NCI-H1048 (cell line): Measurements from ENCODE around the gene KRTAP3-2.

Experiments used
- DNase-seq: peaks from one replicate; lab custom pipeline; 2025; lab: John Stamatoyannopoulos, UW

Gene KRTAP3-2

DNA sequence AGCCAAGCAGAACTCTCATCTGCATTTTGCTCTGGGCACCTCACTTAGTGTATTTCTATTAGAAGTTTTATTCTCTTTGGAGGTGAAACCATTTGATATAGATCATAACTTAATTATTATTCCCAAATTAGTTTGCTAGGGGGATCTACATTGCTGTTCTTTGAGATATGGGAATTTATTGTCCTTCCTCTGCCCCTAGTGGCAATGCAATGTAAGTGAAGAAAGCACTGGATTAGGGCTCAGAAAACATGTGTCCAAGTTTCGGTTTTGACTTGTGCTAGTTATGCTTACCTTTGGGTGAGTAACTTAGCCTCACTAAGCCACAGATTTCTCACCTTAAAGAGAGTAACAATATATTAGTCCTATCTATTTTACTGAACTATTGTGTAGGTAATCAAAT is 35.9 kb downstream of the KRTAP3-2 start:
- DNase-seq: no peak

DNA sequence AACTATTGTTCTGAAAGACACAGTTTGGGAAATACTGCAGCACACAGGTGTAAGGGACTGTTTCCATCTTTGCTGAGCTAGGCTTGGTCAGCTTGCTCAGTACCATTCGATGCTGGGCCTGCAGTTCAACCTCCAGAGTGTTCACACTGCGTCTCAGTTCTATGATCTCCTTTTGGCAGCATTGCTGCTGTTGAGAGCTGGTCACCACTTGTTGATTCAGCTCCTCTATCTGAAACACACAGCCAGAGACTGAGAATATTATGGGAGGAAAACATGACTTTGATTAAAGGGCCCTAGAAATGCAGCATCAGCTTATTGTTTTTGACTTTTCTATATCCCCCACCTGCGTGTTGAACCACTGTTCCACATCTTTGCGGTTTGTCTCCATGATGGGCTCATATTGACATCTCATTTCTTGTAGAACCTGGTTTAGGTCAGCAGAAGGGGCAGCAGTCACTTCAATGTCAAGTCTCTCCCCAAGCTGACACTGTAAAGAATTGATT is 37.6 kb downstream of the KRTAP3-2 start:
- DNase-seq: no peak

DNA sequence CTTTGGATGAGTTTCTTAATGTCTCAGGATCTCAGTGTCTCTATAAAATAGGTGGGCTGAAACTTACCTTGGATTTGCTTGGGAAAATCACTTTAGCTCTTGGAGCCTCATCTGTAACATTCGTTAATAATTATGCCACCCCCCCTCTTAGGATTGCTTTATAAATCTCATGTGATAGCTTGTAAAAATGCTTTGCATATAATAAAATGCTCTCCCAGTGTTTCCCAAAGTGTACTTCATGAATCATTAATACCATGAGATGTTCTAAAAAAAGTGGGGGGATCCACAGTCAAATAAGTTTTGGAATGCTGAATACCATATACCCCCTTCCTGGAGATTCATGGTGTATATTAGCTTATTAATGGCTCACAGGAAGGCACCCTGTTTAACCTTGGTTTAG is 38.1 kb downstream of the KRTAP3-2 start:
- DNase-seq: no peak

DNA sequence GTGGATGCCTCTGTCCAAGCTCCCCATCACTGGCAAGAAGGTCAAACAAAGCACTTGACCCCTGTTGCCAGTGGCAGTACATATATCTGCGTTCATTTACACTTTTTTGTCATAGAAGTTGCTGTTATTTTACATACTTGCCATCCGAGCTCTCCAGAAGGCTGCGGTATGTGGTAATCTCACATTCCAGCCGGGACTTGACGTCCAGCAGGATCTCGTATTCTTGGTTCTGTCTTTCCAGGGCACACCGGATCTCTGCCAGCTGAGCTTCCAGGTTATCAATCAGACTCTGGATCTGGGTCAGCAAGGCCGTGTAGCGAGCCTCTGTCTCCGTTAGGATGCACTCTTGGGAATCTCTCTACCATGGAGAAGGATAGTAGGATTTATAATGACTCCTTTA is 39.6 kb downstream of the KRTAP3-2 start:
- DNase-seq: no peak

DNA sequence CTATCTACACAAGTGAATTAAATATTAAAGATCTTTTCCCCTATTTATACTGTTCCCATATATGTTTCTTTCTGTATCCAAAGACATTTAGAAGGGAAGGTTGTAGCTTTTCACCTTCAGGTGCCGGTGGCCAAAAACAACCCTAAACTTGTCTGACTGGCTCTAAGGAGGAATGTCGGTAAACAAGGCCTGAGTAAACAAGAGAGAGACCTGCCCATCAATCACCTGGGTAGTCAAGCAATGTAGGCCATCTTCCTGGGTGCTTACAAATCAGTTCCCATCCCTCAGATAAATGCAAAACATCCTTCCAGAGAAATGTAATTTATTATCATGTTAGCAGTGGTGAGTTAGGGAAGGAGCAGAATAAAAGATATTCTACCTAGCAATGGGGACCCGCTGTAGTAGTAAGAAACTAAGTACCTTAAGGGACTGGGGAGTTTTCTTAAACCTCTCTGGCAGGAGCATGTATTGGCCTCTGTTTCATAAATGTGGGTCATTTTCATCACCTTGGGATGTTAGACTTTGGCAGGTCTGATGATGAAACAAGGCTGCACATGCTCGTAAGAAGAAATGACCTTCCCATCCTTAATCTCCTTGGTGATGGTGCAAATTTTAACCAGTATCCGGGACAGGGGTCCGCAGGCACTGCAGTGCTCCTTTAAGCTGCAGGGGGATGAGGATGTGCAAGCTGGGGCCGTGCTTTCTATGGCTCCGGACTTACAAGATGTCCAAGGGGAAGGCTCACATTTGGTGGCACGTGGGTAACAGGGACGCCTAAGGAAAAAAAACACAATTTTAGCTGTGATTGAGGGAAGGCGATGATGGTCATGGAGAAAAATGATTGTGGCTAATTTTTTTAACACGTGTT is 41.4 kb downstream of the KRTAP3-2 start:
- no peak for DNase-seq

DNA sequence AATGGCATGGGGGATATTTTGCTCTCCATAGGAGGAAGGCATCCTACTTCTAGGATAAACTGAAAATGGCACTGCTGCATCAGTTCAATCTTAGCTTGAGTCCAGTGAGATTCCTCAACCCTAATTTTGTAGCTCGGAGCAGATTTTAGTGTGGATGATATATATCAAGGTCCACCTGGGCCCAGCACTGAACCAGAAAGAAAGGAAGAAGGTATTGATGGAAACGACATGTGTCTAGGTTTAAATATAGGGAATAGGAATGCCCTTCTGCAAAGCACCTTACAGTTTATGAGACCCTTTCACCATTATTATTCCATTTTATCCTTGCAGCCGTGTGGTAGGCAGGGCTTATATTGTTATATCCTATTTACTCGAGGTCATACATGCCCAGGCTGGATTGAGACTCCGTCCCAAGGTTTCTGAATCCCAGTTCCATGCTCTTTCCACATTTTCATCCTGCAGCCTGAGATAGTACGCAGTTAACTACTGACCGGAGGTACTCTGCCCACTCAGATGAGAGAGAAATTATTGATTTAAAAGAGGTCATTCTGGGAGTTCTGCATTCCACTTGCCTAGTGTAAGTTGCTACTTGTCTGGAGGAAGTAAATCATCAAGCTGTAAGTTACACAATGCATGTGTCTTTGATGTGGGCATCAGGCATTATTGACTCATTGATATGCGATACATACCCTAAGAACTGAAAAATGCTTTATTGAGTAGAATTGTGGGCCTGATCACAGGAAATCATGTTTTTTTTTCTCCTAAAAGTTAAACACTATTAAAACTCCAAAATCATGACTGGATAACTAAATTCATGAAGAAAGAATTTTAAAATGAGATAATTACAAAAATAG is 43.1 kb downstream of the KRTAP3-2 start:
- DNase-seq: no peak

DNA sequence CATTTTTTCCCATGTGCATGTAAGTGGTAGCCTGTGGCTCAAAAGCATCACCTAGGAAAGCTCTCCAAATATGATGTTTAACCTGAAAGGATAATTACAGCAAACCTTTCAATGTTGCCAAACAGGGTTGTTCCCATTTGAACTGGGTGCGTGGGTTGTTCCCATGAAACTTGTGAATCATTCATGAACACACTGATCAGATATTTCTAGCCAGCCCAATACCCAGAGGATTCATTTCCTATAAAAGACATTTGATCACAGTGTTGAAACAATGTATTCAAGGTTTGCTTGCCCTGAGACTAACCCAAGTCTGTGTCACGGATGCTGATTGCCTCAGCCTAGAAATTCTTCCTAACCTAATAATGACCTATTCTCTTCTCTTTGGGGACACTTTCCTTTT is 45.8 kb downstream of the KRTAP3-2 start:
- no peak for DNase-seq

DNA sequence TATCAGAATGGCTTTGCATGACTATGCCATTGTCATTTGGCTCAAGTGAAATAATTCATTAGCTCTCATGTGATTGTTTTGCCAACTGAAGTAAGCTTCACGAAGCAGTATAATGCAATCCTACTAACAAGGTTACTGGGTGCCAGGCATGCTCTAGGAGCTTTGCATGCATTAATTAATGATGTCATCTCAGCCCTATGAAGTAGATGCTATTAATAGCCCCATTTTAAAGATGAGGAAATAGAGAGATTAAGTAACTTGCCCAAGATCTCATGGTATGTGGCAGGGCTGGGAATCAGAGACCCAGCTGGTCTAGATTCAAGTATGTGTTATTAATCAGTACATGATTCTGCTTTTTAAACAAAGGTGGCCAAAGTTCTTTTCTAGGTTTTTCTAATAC is 47.0 kb downstream of the KRTAP3-2 start:
- no peak for DNase-seq

DNA sequence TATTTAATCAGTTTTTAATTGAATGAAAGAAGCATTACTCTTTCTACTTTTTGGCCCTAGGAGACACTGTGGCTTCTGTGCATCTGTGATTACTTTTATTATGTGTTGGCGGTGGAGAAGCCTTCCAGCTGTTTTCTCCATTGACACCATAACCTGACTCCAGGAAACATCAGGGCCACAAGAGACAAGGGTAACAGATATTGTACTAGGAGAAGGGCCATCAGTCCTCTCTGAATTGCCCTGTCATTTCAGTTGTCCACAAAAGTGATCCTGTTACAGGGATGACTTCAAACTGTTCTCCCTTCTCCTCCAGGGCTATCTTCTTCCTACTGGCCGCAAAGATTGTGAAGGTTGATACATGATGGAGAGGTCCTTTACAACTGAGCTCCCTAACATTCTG is 47.6 kb downstream of the KRTAP3-2 start:
- no peak for DNase-seq

DNA sequence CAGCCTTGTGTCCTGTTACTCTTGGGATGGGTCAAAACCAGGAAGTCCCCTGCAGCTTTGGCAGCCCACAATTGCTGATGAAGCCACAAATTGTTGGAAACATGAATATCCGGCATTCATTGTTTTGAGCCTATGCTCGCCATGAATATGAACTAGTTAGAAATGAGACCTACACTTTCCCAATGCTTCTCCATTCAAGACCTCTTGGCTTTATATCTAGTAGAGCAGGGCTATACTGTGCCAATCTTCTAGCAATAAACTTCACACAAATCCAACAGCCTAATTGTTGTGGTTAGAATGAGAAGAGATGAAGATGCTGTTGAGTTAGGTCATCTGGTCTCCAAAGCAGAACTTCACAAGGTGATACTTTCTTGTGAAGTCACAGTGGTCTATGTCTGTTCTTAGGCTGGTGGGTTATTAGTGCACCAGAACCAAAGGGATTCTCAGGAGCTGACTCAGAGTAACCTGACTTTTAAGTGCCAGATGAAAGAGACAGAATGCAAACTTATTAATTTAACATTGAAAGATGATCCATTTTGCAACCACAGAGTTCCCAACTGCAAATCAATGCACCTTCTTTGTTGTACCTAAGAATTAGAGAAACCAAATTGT is 48.6 kb downstream of the KRTAP3-2 start:
- DNase-seq: no peak

DNA sequence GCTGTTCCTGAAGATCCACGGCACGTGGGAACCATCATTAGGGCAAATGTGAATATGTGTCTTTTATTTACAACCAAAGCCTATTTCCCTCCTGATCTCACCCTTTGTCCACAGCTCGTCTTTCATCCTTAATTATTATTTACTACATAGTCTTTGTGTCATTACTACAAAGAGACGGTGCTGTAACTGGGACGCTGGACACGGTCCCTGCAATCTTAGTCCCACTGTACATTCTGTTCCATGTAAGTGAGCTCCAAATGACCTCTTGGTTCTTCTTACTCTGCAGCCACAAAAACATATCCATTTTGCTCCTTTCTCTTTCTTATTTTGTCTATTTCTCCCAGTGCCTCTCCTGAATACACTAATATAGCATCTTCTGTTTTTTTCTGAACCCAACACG is 49.5 kb downstream of the KRTAP3-2 start:
- DNase-seq: no peak

DNA sequence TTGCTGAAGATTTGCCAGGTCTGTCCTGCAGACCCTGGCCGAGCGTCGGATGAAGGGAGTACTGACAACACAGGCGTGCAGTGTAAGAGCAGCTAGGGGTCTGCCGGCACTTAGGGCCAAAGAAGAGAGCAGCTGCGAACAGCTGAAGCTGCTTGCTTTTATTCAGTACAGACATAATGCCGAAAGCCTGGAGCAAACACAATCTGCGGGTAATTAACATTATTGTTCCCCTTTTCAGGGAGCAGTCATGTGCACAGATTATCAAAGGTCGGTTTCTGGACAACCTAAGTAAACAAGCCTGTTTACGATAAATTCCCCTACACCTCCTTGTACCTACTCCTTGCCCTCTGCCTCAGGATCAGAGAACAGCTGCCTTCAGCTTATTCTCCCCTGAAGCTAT is 50.3 kb downstream of the KRTAP3-2 start:
- DNase-seq: no peak
